ENCODE measurements around the gene UQCRHL.

- TF ChIP-seq CTCF (IDR thresholded peaks at IDR 0.05) (no peak), EZH2 (IDR thresholded peaks at IDR 0.05; ENCODE audit: borderline replicate concordance, insufficient read depth, low read depth, low read length, poor library complexity, severe bottlenecking) (no peak)
These were observed 44.9 kb downstream of the UQCRHL start for GRCh38 chr1:15762546-15762945.
